Stimulated activated CD8-positive, alpha-beta memory T cell treated with anti-CD3 and anti-CD28 coated beads, Interleukin-12 subunit alpha, Interleukin-12 subunit beta, amount 100 ng/mL, for 4 hours (primary cell): ENCODE measurements around the gene ARHGEF12.

Source experiments
- DNase-seq: peaks from one replicate; pipeline ENCODE4 v3.0.0-alpha.2; 2020; ENCODE audit warnings: low read depth

ARHGEF12 gene

DNA sequence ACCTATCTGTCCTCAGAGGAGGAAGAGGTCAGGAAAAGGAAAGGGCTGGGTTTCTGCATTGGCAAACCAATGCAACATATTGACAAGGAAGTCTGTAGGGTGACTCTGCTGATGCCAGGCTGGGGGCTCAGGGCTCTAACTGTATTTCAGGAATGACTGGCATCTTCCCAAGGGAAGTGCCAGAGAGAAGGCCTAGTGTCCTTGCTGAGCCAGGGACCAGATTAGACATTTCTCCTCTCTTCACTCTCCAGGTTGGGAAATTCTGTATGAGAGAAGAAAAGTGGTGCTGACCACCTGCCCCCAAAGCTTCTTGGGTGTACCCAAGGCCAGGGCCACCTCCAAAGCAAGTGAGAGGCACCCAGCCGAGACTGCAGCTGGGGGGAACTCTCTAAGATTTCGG, 202.5 kb downstream of the ARHGEF12 start:
- no peak for DNase-seq
